ENCODE measurements around the gene FNDC3B.

Gene FNDC3B

GRCh38 chr3:172186607-172187006 is 147.2 kb downstream of the FNDC3B start:
- no peak for DNase-seq (ENCODE audit: low read depth in 2 of 2, low spot score in 1 of 2)

GRCh38 chr3:172187511-172187910 is 148.1 kb downstream of the FNDC3B start:
- no peak for DNase-seq (ENCODE audit: low read depth in 2 of 2, low spot score in 1 of 2)

DNA sequence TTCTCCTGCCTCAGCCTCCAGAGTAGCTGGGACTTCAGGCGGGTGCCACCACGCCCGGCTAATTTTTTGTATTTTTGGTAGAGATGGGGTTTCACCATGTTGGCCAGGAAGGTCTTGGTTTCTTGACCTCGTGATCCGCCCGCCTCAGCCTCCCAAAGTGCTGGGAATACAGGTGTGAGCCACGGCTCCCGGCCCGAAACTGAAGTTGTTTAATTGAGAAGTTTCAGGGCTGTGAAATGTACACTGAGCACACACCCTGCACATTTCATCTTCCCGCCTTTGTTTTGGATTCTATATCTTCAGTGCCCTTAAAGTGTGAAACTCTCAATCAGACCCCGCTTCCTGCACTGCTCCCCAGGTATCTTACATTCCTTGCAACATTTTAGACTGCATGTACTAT is 149.1 kb downstream of the FNDC3B start:
- DNase-seq (ENCODE audit: low read depth in 2 of 2, low spot score in 1 of 2) = no peak

DNA sequence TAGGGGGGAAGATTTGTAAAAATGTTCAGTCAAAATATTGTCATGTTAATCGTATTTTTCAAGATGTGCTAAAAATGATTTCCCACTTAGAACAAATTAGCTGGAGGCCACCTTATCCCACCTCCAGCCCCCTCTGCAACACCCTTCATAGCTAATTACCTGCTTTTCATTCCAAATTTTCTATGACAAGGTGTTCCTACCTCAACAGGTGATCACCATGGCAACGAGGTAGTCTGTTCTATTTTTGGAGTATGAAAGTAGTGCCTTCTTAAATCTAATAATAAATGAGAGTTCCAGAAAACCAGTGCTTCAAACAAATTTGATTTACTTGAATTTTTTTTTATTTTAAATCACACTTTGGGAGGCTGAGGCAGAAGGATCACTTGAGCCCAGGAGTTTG is 149.8 kb downstream of the FNDC3B start:
- no peak for DNase-seq (ENCODE audit: low read depth in 2 of 2, low spot score in 1 of 2)

- DNase-seq (ENCODE audit: low read depth in 2 of 2, low spot score in 1 of 2) = no peak
Observed at GRCh38 chr3:172189987-172190603, 150.7 kb downstream of the FNDC3B start.

GRCh38 chr3:172190980-172191379 is 151.6 kb downstream of the FNDC3B start:
- no peak for DNase-seq (ENCODE audit: low read depth in 2 of 2, low spot score in 1 of 2)

- no peak for DNase-seq (ENCODE audit: low read depth in 2 of 2, low spot score in 1 of 2)
Observed at GRCh38 chr3:172191629-172192028, 152.3 kb downstream of the FNDC3B start.

GRCh38 chr3:172192830-172193415 is 153.5 kb downstream of the FNDC3B start:
- DNase-seq (ENCODE audit: low read depth in 2 of 2, low spot score in 1 of 2) = no peak

- DNase-seq (ENCODE audit: low read depth in 2 of 2, low spot score in 1 of 2) = no peak
Observed at GRCh38 chr3:172193436-172193835, 154.1 kb downstream of the FNDC3B start.

DNA sequence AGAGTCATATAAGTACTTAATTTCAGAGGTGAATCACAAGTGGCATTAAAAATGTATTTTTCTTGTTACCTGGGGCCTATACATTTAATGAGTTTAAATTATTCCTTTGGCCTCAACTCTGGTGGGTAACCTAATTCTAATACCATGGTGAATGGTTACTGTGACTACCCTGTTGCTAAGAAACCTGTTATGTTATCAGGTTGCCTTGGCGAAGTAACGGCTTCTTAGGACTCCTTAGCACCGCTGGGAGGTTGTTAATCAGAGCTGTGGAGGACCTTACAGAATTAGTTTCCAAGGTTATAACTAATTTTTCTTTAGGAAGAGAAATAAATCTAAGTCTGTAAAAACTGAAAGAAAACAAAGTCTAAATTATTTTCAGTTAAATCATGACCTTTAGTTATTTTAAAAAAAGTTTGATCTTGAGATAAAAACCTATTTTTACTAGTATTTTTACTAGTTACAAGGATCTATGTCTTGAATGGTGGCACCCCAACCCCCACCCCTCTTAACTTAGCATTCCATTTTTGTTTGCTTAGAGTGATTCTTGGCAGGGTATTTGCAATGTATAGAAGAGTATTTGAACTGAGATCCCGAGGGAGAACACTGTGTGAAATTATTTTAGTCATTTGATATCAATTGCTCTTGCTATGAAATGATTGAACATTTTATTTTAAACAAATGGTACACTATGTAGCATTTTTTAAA is 155.5 kb downstream of the FNDC3B start:
- DNase-seq (ENCODE audit: low read depth in 2 of 2, low spot score in 1 of 2) = no peak

DNA sequence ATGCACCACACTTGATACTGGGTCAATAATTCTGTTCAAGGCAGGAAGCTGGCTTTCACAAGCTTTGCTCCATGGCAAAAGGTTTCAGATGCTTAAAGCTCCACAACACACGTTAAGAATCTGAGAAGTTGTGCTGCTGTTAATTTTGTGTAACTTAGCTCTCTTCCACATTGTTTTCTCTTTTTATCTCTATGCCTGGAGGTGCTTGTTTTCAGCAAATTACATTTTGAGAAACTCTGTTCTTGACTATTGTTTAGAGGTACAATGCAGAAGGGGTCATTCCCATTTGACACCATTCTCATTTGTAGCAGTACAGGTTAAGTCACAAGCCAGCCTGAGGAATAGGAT is 156.0 kb downstream of the FNDC3B start:
- DNase-seq (ENCODE audit: low read depth in 2 of 2, low spot score in 1 of 2) = no peak

GRCh38 chr3:172197344-172197743 is 158.0 kb downstream of the FNDC3B start:
- no peak for DNase-seq (ENCODE audit: low read depth in 2 of 2, low spot score in 1 of 2)

- DNase-seq (ENCODE audit: low read depth in 2 of 2, low spot score in 1 of 2) = no peak
Observed at GRCh38 chr3:172198428-172198827, 159.1 kb downstream of the FNDC3B start.

- no peak for DNase-seq (ENCODE audit: low read depth in 2 of 2, low spot score in 1 of 2)
Observed at GRCh38 chr3:172199850-172200369, 160.5 kb downstream of the FNDC3B start.

DNA sequence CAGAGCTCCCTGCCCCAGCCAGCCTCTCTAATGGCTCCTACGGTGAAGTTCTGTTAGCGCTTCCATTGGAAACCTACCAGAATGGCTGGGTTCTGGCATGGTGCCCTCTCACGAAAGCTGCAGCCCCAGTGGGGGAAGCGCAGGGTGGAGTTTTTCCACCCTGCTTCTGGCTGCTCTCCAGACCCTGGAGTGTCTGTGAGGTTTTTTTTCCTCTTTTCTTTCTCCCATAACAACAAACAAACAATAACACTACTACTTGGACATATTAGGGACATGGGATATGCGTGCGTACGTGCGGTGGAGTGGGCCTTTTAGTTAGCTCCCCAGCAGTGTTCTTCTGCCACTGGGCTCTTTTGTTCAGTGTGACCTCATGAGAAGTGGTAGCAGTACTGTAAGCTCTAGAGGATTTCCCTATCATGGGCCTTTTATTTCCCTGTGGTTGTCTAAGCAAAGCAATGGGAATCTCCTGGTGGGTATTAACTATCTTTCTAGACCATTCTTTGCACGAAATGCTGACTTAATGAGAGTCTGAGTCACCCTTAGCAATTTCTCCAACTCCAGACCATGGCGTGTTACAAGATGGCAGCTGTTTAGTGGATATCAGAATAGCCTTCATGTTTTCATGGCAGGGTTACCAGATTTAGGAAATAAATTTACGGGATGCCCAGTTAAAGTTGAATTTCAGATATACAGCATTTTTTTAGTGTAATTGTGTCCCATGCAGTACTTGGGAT is 161.9 kb downstream of the FNDC3B start:
- DNase-seq (ENCODE audit: low read depth in 2 of 2, low spot score in 1 of 2) = no peak

DNA sequence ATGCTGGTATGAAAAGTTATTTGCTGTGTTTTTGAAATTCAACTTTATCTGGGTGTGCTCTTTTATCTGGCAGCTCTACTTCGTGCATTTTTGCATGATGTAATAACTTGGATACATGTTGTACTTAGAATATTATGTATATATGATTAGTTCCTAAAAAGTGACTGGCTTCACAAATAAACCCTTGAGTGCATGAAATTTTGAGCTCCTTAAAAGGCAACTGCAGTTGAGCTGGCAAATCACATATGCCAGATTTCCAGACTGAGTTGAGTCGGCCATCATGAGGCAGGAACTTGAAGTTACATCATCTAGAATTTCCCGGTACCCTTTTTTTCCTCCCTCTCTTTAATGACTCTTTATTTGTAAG is 162.5 kb downstream of the FNDC3B start:
- DNase-seq (ENCODE audit: low read depth in 2 of 2, low spot score in 1 of 2) = no peak

- DNase-seq (ENCODE audit: low read depth in 2 of 2, low spot score in 1 of 2) = no peak
Observed at GRCh38 chr3:172202797-172203196, 163.4 kb downstream of the FNDC3B start.

DNA sequence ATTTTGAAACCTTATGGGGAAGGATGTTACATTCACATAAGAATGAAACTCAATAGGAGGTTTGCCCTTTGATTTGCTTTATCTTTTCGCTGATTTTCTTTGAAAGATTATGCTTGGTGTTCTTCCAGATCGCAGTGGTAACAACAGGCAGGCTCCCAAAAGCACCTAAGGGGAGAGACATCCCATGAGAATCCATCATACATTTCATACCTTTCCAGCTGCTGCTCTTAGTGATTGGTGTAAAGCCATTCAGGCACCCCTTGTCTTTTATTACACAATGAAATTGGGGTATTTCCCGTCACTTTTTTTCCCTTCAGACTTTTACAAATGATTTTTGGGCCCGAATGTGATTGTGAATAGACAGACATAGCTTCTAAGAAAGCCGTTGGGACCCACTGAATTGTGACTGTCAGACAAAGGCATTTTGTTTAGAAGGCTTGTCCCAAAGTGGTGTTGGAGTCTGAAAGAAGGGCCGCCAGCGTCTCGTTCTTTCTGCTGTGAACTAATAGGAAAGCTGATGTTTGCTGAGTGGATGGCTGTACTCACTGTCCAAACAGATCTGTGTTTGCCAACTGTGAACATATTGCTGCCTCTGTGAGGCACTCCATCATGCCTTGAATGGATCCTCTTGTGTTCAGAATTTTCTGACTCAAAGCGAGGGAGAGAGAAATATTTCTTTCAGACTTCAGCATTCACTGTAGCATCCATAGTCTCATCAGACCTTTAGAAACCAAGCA is 164.3 kb downstream of the FNDC3B start:
- no peak for DNase-seq (ENCODE audit: low read depth in 2 of 2, low spot score in 1 of 2)

GRCh38 chr3:172204716-172205115 is 165.3 kb downstream of the FNDC3B start:
- DNase-seq (ENCODE audit: low read depth in 2 of 2, low spot score in 1 of 2) = no peak

DNA sequence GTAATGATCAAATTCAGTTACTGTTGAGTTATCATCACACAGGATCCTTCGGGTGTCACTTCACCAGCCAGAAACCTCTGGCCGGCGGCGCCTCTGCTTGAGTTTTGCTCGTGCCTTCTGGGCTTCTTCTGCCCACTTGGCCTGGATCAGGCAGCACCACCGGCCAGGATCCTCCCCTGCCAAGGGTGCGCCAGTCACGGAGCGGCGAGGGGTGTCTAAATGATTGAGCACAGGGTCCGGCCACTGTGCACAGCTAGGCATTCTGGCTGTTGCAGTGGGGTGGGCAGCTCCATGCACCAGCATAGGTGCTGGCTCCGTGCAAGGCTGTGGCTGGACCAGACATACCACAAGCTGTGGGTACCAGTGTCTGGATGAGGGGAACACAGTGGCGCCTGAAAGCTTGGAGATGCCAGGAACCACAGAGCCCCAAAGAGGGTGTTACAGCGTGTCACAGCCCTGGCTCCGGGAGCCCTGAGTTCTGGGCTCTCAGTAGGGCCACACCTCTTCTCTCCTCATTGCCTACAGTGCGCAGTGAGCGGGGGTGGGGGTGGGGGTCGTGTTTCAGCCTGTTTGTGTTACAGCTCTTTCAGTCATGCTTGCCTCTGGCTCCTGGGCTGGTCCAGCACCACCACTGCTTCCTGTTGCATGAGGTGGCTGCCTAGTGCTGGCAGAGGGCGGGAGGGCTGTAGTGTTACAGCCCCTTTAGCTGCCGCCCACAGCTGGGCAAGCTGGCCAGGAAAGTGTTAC is 169.4 kb downstream of the FNDC3B start:
- DNase-seq (ENCODE audit: low read depth in 2 of 2, low spot score in 1 of 2) = no peak

Data from stimulated activated CD8-positive, alpha-beta memory T cell treated with anti-CD3 and anti-CD28 coated beads, Interleukin-4, amount 100 ng/mL, for 4 hours (primary cell).